HepG2 (cell line): ENCODE data around the gene ALOXE3. TPM values are rescaled to one million over a fixed set of nuclear protein-coding genes. Genes with fewer than 3 reads are reported as not detected.

Experiments used
- AFF4 ChIP-seq: sonication (generic); formaldehyde crosslinking; IDR thresholded peaks from 2 replicates; pipeline ENCODE4 v1.4.0; 2020; ENCODE audit warnings: missing genetic modification reagents
- CREB3 ChIP-seq: sonication (generic); formaldehyde crosslinking; IDR thresholded peaks from 2 replicates; pipeline ENCODE4 v1.5.0; 2020; ENCODE audit warnings: missing genetic modification reagents
- CREM ChIP-seq, 2 experiments: sonication (generic) in 1 of 2; formaldehyde crosslinking in 1 of 2; IDR thresholded peaks; 2 replicates each; pipeline versions ENCODE4 v1.4.0 to v1.6.1; 2016 to 2020; ENCODE audit warnings: antibody characterized with exemption in 1 of 2, mild to moderate bottlenecking in 1 of 2, missing genetic modification reagents in 1 of 2
- FOXC1 ChIP-seq: sonication (generic); formaldehyde crosslinking; IDR thresholded peaks from 2 replicates; pipeline ENCODE4 v1.8.0; 2022; ENCODE audit warnings: mild to moderate bottlenecking, missing genetic modification reagents, borderline replicate concordance
- FOXJ3 ChIP-seq: sonication (generic); formaldehyde crosslinking; IDR thresholded peaks from 2 replicates; pipeline ENCODE4 v1.4.0; 2020; ENCODE audit warnings: missing genetic modification reagents, mild to moderate bottlenecking, borderline replicate concordance
- GABPA ChIP-seq, 2 experiments: IDR thresholded peaks; 2 replicates each; pipeline ENCODE4 v1.6.1; 2011 to 2016; ENCODE audit warnings: low read depth in 2 of 2, low read length in 1 of 2, missing biosample characterization in 1 of 2, missing genetic modification characterization in 1 of 2
- GATAD2A ChIP-seq: IDR thresholded peaks from 2 replicates; pipeline ENCODE4 v1.6.1; 2016
- HNF1A ChIP-seq, 2 experiments: sonication (generic) in 1 of 2; formaldehyde crosslinking in 1 of 2; IDR thresholded peaks; 2 replicates each; pipeline versions ENCODE4 v1.4.0 to v1.6.1; 2016 to 2020; ENCODE audit warnings: borderline replicate concordance in 1 of 2, low read depth in 1 of 2, mild to moderate bottlenecking in 1 of 2, missing genetic modification reagents in 1 of 2
- PRMT3 ChIP-seq: sonication (generic); formaldehyde crosslinking; IDR thresholded peaks from 2 replicates; pipeline ENCODE4 v1.8.1; 2022; ENCODE audit warnings: low read depth, mild to moderate bottlenecking, moderate library complexity, missing genetic modification reagents, borderline replicate concordance
- USF2 ChIP-seq, 2 experiments: sonication (generic) in 1 of 2; formaldehyde crosslinking in 1 of 2; IDR thresholded peaks; 2 replicates each; pipeline versions ENCODE4 v1.5.1 to v1.6.1; 2011 to 2020; ENCODE audit warnings: borderline replicate concordance in 1 of 2, low read depth in 1 of 2, low read length in 1 of 2, mild to moderate bottlenecking in 1 of 2, missing genetic modification reagents in 1 of 2, moderate library complexity in 1 of 2
- ZNF280B ChIP-seq: sonication (generic); formaldehyde crosslinking; IDR thresholded peaks from 2 replicates; pipeline ENCODE4 v1.5.0; 2020; ENCODE audit warnings: missing genetic modification reagents, mild to moderate bottlenecking, borderline replicate concordance
- polyA plus RNA-seq, 8 experiments: library from polyadenylated mRNA; depleted of rRNA in 3 of 8; stranded (reverse) in 7 of 8; unstranded in 1 of 8; fragments of >200 nt; fragmentation: Illumina TruSeq in 4 of 8; extraction: Trizol in 4 of 8; gene quantifications; 2 replicates each; pipeline versions ENCODE4 v1.2.1 to v1.2.3, GENCODE V29; 2011 to 2016; ENCODE audit warnings: low read depth in 4 of 8, missing spikeins in 1 of 8, mixed read lengths in 1 of 8; ENCODE audit not compliant: insufficient read depth in 1 of 8
- total RNA-seq, 5 experiments: library from RNA; depleted of rRNA; stranded (reverse); fragments of >200 nt; fragmentation: Illumina TruSeq; extraction: Trizol; gene quantifications; 2 replicates each; pipeline ENCODE4 v1.2.3, GENCODE V29; 2016; ENCODE audit warnings: low read depth in 1 of 5

ALOXE3 gene
- total and polyA plus RNA-seq, 2 of the 13 experiments (the other 11 are each of a cell fraction or from before 2014, with no cell fraction given): 0.07 TPM; not detected in 1

GRCh38 chr17:8156246-8156992 lies 38.1 kb upstream of the ALOXE3 start (continued):
- TF ChIP-seq CREB3 (CRISPR knock-in tag) (no peak), FOXJ3 (peak; percentile 43; the same call in 1 of the 2 replicates), AFF4 (CRISPR knock-in tag) (no peak), GABPA (IDR thresholded peaks at IDR 0.05; ENCODE audit: low read depth, low read length) (peak; percentile 56), GABPA (CRISPR knock-in tag; IDR thresholded peaks at IDR 0.05; ENCODE audit: low read depth) (peak; percentile 82), GATAD2A (CRISPR knock-in tag) (peak; percentile 33; the same call in 1 of the 2 replicates), ZNF280B (no peak), FOXC1 (CRISPR knock-in tag) (0 out of 2 replicates have a peak, but pooled peaks have one; percentile 45), CREM (IDR thresholded peaks at IDR 0.05) (peak; percentile 87), CREM (CRISPR knock-in tag; IDR thresholded peaks at IDR 0.05) (no peak), HNF1A (IDR thresholded peaks at IDR 0.05; ENCODE audit: low read depth) (0 out of 2 replicates have a peak, but pooled peaks have one; percentile 10), HNF1A (CRISPR knock-in tag; IDR thresholded peaks at IDR 0.05; ENCODE audit: borderline replicate concordance) (peak; percentile 45; the same call in 1 of the 2 replicates), PRMT3 (0 out of 2 replicates have a peak, but pooled peaks have one; percentile 31), USF2 (IDR thresholded peaks at IDR 0.05; ENCODE audit: low read depth, low read length) (peak; percentile 45; the same call in 1 of the 2 replicates), USF2 (CRISPR knock-in tag; IDR thresholded peaks at IDR 0.05; ENCODE audit: borderline replicate concordance) (0 out of 2 replicates have a peak, but pooled peaks have one; percentile 39)
